ENCODE measurements around the gene CCAR1. TPM values are rescaled to one million over a fixed set of nuclear protein-coding genes. Genes with fewer than 3 reads are reported as not detected.

The CCAR1 gene
- total RNA-seq, 5 donors from 2014 or later (not counting 1 experiment from before 2014, with no cell fraction given): 73.1 to 91.1 (median 76.6) TPM

DNA sequence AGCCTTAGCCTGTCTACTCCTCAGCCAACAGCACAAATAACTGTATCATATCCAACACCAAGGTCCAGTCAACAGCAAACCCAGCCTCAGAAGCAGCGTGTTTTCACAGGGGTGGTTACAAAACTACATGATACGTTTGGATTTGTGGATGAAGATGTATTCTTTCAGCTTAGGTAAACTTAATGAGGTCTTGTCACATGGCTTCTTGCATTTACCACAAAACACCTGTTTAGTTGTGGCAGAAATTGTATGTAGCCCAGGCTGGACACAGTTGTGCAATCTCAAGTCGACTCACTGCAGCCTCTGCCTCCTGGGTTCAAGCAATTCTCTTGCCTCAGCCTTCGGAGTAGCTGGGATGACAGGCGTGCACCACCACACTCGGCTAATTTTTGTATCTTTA, 21.4 kb downstream of the CCAR1 start:
- Mint-ChIP-seq H3K36me3 (peaks cover 20% of the 10 kb centered on the region), H3K9me3 (no peaks in the 10 kb centered on the region), H3K4me1 (peaks cover 0 to 7% (median 5%) of the 10 kb centered on the region in 3 donors), H3K27me3 (no peaks in the 10 kb centered on the region), H3K4me3 (no peak overlapping the region), H3K27ac (no peak overlapping the region)
- no peak for ATAC-seq (replicated peaks in 1 of 4)
- 96% methylated on average over 3 of the region's 6 CpGs for WGBS (ENCODE audit: insufficient coverage)
- ChIA-PET CTCF (no interaction called here), POLR2A (no interaction called here)
- H3K9me3 ChIP-seq: no peaks in the 10 kb centered on the region
- H3K4me3 ChIP-seq (ENCODE audit: control insufficient read depth in 1 of 2, extremely low read depth in 1 of 2, low read length in 1 of 2): no peak overlapping the region
- H3K27me3 ChIP-seq (replicated peaks in 1 of 2; ENCODE audit: control insufficient read depth in 2 of 2, extremely low read depth in 1 of 2, insufficient read depth in 2 of 2, low read length in 1 of 2): no peaks in the 10 kb centered on the region
- no peak for DNase-seq
- H3K36me3 ChIP-seq (ENCODE audit: control insufficient read depth in 2 of 2, extremely low read depth in 1 of 2, insufficient read depth in 1 of 2, low read length in 1 of 2): peaks cover 7 to 86% of the 10 kb centered on the region in 2 donors
- no peak overlapping the region for H3K27ac ChIP-seq (ENCODE audit: low read length)
- H3K4me1 ChIP-seq (ENCODE audit: control insufficient read depth in 1 of 2, extremely low read depth in 1 of 2, insufficient read depth in 2 of 2, low read length in 2 of 2): no peaks in the 10 kb centered on the region

DNA sequence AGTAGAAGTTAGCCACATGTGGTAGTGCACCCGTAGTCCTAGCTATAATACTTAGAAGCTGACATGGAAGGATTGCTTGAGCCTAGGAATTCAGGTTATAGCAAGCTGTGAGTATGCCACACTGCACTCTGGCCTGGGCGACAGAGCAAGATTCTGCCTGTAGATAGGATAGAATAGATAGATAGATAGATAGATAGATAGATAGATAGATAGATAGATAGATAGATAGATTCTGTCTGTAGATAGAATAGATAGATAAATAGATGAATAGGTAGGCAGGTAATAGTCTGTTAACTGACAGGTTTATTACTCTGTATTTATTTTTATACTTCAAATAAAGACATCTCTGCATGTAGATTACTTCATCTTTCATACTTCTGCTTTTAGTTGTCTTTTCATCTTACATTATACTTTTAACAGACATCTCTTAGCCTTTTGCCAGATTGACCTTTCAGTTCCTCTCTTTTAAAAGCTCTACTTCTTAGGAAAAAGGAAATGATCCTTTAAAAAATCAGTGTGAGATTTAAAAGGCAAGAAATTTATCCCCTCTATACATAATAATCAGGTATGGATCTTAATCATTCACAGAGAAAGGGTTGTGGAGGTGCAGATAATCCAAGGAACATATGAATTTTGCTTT, 31.8 kb downstream of the CCAR1 start:
- POLR2A ChIA-PET: interaction anchor here in 1 of 2 donors (0.6 kb wide), 1 partner anchor 8 kb away, joined by 4 read pairs; no protein-coding TSS in a partner anchor
- Histone ChIP-seq H3K27ac (ENCODE audit: low read length) (no peak overlapping the region), H3K9me3 (no peaks in the 10 kb centered on the region), H3K4me1 (ENCODE audit: control insufficient read depth in 1 of 2, extremely low read depth in 1 of 2, insufficient read depth in 2 of 2, low read length in 2 of 2) (no peaks in the 10 kb centered on the region), H3K27me3 (replicated peaks in 1 of 2; ENCODE audit: control insufficient read depth in 2 of 2, extremely low read depth in 1 of 2, insufficient read depth in 2 of 2, low read length in 1 of 2) (no peaks in the 10 kb centered on the region), H3K4me3 (ENCODE audit: control insufficient read depth in 1 of 2, extremely low read depth in 1 of 2, low read length in 1 of 2) (no peak overlapping the region), H3K36me3 (ENCODE audit: control insufficient read depth in 2 of 2, extremely low read depth in 1 of 2, insufficient read depth in 1 of 2, low read length in 1 of 2) (peaks cover 12 to 92% of the 10 kb centered on the region in 2 donors)
- no peak for ATAC-seq (replicated peaks in 1 of 4)
- Mint-ChIP-seq H3K9me3 (no peaks in the 10 kb centered on the region), H3K27ac (no peak overlapping the region), H3K4me1 (no peaks in the 10 kb centered on the region), H3K27me3 (no peaks in the 10 kb centered on the region), H3K36me3 (peaks cover 40% of the 10 kb centered on the region), H3K4me3 (no peak overlapping the region)
- no peak for DNase-seq
- WGBS (ENCODE audit: insufficient coverage): 100% methylated on average over 1 of the region's 2 CpGs
- CTCF ChIA-PET: no interaction called here

- Mint-ChIP-seq H3K4me1 (no peaks in the 10 kb centered on the region), H3K27me3 (no peaks in the 10 kb centered on the region), H3K9me3 (no peaks in the 10 kb centered on the region), H3K27ac (no peak overlapping the region), H3K36me3 (peaks cover 40% of the 10 kb centered on the region), H3K4me3 (no peak overlapping the region)
- 98% methylated on average over 9 of the region's 12 CpGs for WGBS (ENCODE audit: insufficient coverage)
- DNase-seq: no peak
- Histone ChIP-seq H3K9me3 (no peaks in the 10 kb centered on the region), H3K27me3 (replicated peaks in 1 of 2; ENCODE audit: control insufficient read depth in 2 of 2, extremely low read depth in 1 of 2, insufficient read depth in 2 of 2, low read length in 1 of 2) (no peaks in the 10 kb centered on the region), H3K4me1 (ENCODE audit: control insufficient read depth in 1 of 2, extremely low read depth in 1 of 2, insufficient read depth in 2 of 2, low read length in 2 of 2) (no peaks in the 10 kb centered on the region), H3K4me3 (ENCODE audit: control insufficient read depth in 1 of 2, extremely low read depth in 1 of 2, low read length in 1 of 2) (no peak overlapping the region), H3K27ac (ENCODE audit: low read length) (no peak overlapping the region), H3K36me3 (ENCODE audit: control insufficient read depth in 2 of 2, extremely low read depth in 1 of 2, insufficient read depth in 1 of 2, low read length in 1 of 2) (peaks cover 13 to 87% of the 10 kb centered on the region in 2 donors)
- ChIA-PET CTCF (no interaction called here), POLR2A (no interaction called here)
- ATAC-seq (replicated peaks in 1 of 4): no peak
Measured at GRCh38 chr10:68756246-68756645, 35.2 kb downstream of the CCAR1 start.

- H3K27ac Mint-ChIP-seq: no peak overlapping the region
- Histone ChIP-seq H3K36me3 (ENCODE audit: control insufficient read depth in 2 of 2, extremely low read depth in 1 of 2, insufficient read depth in 1 of 2, low read length in 1 of 2) (peaks cover 13 to 85% of the 10 kb centered on the region in 2 donors), H3K4me1 (ENCODE audit: control insufficient read depth in 1 of 2, extremely low read depth in 1 of 2, insufficient read depth in 2 of 2, low read length in 2 of 2) (no peaks in the 10 kb centered on the region), H3K27me3 (replicated peaks in 1 of 2; ENCODE audit: control insufficient read depth in 2 of 2, extremely low read depth in 1 of 2, insufficient read depth in 2 of 2, low read length in 1 of 2) (no peaks in the 10 kb centered on the region), H3K27ac (ENCODE audit: low read length) (no peak overlapping the region), H3K4me3 (ENCODE audit: control insufficient read depth in 1 of 2, extremely low read depth in 1 of 2, low read length in 1 of 2) (no peak overlapping the region), H3K9me3 (no peaks in the 10 kb centered on the region)
- no peaks in the 10 kb centered on the region for H3K27me3 Mint-ChIP-seq
- H3K4me3 Mint-ChIP-seq: no peak overlapping the region
- no peaks in the 10 kb centered on the region for H3K4me1 Mint-ChIP-seq
- ChIA-PET POLR2A (no interaction called here), CTCF (no interaction called here)
- ATAC-seq (replicated peaks in 1 of 4) (no peak), DNase-seq (no peak)
- H3K36me3 Mint-ChIP-seq: peaks cover 40% of the 10 kb centered on the region
- 100% methylated on average over 1 of the region's 3 CpGs for WGBS (ENCODE audit: insufficient coverage)
- H3K9me3 Mint-ChIP-seq: no peaks in the 10 kb centered on the region
Measured at GRCh38 chr10:68756766-68757165, 35.7 kb downstream of the CCAR1 start.

DNA sequence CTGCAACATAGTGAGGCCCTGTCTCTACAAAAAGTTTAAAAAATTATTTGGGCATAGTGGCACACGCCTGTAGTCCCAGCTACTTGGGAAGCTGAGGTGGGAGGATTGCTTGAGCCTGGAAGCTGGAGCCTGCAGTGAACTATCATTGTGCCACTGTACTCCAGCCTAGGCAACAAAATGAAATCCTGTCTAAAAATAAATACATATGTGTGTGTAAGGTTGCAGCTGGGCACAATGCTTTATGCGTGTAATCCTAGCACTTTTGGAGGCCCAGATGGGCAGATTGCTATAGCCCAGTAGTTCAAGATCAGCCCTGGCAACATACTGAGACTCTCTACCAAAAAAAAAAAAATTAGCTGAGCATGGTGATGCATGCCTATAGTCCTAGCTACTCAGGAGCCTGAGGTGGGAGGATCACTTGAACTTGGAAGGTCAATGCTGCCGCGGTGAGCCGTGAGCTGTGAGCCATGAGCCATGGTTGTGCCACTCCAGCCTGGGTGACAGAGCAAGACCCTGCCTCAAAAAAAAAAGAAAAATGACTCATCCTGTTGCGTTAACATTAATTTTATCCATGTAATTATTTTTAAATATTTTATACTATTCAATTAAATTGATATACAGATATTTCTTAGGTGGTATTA, 38.3 kb downstream of the CCAR1 start:
- DNase-seq (no peak), ATAC-seq (replicated peaks in 1 of 4) (no peak)
- ChIA-PET POLR2A (no interaction called here), CTCF (no interaction called here)
- Mint-ChIP-seq H3K9me3 (no peaks in the 10 kb centered on the region), H3K27ac (no peak overlapping the region), H3K27me3 (no peaks in the 10 kb centered on the region), H3K4me3 (no peak overlapping the region), H3K4me1 (peaks cover 0 to 6% (median 2%) of the 10 kb centered on the region in 3 donors), H3K36me3 (peaks cover 37% of the 10 kb centered on the region)
- no peaks in the 10 kb centered on the region for H3K4me1 ChIP-seq (ENCODE audit: control insufficient read depth in 1 of 2, extremely low read depth in 1 of 2, insufficient read depth in 2 of 2, low read length in 2 of 2)
- peaks cover 8 to 72% of the 10 kb centered on the region in 2 donors for H3K36me3 ChIP-seq (ENCODE audit: control insufficient read depth in 2 of 2, extremely low read depth in 1 of 2, insufficient read depth in 1 of 2, low read length in 1 of 2)
- H3K4me3 ChIP-seq (ENCODE audit: control insufficient read depth in 1 of 2, extremely low read depth in 1 of 2, low read length in 1 of 2): no peak overlapping the region
- no CpG with 5 or more reads among the region's 6 CpGs for WGBS (ENCODE audit: insufficient coverage)
- H3K27ac ChIP-seq (ENCODE audit: low read length): no peak overlapping the region
- no peaks in the 10 kb centered on the region for H3K9me3 ChIP-seq
- H3K27me3 ChIP-seq (replicated peaks in 1 of 2; ENCODE audit: control insufficient read depth in 2 of 2, extremely low read depth in 1 of 2, insufficient read depth in 2 of 2, low read length in 1 of 2): no peaks in the 10 kb centered on the region

GRCh38 chr10:68759967-68760366, 38.9 kb downstream of the CCAR1 start:
- no peak for ATAC-seq (replicated peaks in 1 of 4)
- no peak for DNase-seq
- H3K4me1 ChIP-seq (ENCODE audit: control insufficient read depth in 1 of 2, extremely low read depth in 1 of 2, insufficient read depth in 2 of 2, low read length in 2 of 2): no peaks in the 10 kb centered on the region
- Mint-ChIP-seq H3K4me3 (no peak overlapping the region), H3K36me3 (peaks cover 42% of the 10 kb centered on the region), H3K27me3 (no peaks in the 10 kb centered on the region), H3K4me1 (peaks cover 0 to 8% (median 5%) of the 10 kb centered on the region in 3 donors), H3K27ac (no peak overlapping the region), H3K9me3 (no peaks in the 10 kb centered on the region)
- H3K9me3 ChIP-seq: no peaks in the 10 kb centered on the region
- no peak overlapping the region for H3K27ac ChIP-seq (ENCODE audit: low read length)
- H3K27me3 ChIP-seq (replicated peaks in 1 of 2; ENCODE audit: control insufficient read depth in 2 of 2, extremely low read depth in 1 of 2, insufficient read depth in 2 of 2, low read length in 1 of 2): no peaks in the 10 kb centered on the region
- CTCF ChIA-PET: interaction anchor here in 1 of 2 donors (0.6 kb wide), 1 partner anchor 362 kb away, joined by 3 read pairs; no protein-coding TSS in a partner anchor
- POLR2A ChIA-PET: interaction anchor here in 1 of 2 donors (0.6 kb wide), 1 partner anchor 243 kb away, joined by 6 read pairs; no protein-coding TSS in a partner anchor
- H3K36me3 ChIP-seq (ENCODE audit: control insufficient read depth in 2 of 2, extremely low read depth in 1 of 2, insufficient read depth in 1 of 2, low read length in 1 of 2): peaks cover 8 to 74% of the 10 kb centered on the region in 2 donors
- 100% methylated on average over 1 of the region's 5 CpGs for WGBS (ENCODE audit: insufficient coverage)
- H3K4me3 ChIP-seq (ENCODE audit: control insufficient read depth in 1 of 2, extremely low read depth in 1 of 2, low read length in 1 of 2): no peak overlapping the region

All from T-cell (primary cell).